GM19043 (cell line): Measurements from ENCODE around the gene C8A.

Experiments used
- ATAC-seq: cut with Tn5 transposase; IDR thresholded peaks from one replicate; pipeline ENCODE4 v1.9.1; 2021; ENCODE audit warnings: low read depth; ENCODE audit not compliant: unreplicated experiment

Gene C8A

GRCh38 chr1:56854521-56855099, at the start of gene C8A:
Gene C8A (plus strand): TSS chr1:56854797. CDS start chr1:56854902, 105 bp downstream.
- no peak for ATAC-seq

- ATAC-seq: no peak
Measured at GRCh38 chr1:56806804-56807203, 47.8 kb upstream of the C8A start.

GRCh38 chr1:56808410-56808809, 46.2 kb upstream of the C8A start:
- no peak for ATAC-seq

GRCh38 chr1:56811331-56811730, 43.3 kb upstream of the C8A start:
- no peak for ATAC-seq

GRCh38 chr1:56814205-56814604, 40.4 kb upstream of the C8A start:
- no peak for ATAC-seq

- no peak for ATAC-seq
Measured at GRCh38 chr1:56816264-56816663, 38.3 kb upstream of the C8A start.

GRCh38 chr1:56816909-56817308, 37.7 kb upstream of the C8A start:
- ATAC-seq: no peak

- ATAC-seq: no peak
Measured at GRCh38 chr1:56817716-56818463, 36.7 kb upstream of the C8A start.

- no peak for ATAC-seq
Measured at GRCh38 chr1:56819387-56819899, 35.2 kb upstream of the C8A start, which contains the start of gene FYB2. Gene FYB2 (minus strand): TSS chr1:56819404. CDS start chr1:56819290, 114 bp downstream.

GRCh38 chr1:56820755-56821461, 33.7 kb upstream of the C8A start:
- peak; percentile 77 for ATAC-seq

GRCh38 chr1:56821462-56821797, 33.2 kb upstream of the C8A start:
- no peak for ATAC-seq

GRCh38 chr1:56824271-56824670, 30.3 kb upstream of the C8A start:
- ATAC-seq: no peak

- ATAC-seq: no peak
Measured at GRCh38 chr1:56824938-56825337, 29.7 kb upstream of the C8A start.

- ATAC-seq: no peak
Measured at GRCh38 chr1:56825436-56825835, 29.2 kb upstream of the C8A start.

GRCh38 chr1:56827711-56828110, 26.9 kb upstream of the C8A start:
- no peak for ATAC-seq

- no peak for ATAC-seq
Measured at GRCh38 chr1:56830052-56830451, 24.5 kb upstream of the C8A start.

- ATAC-seq: peak; percentile 85
Measured at GRCh38 chr1:56831871-56832693, 22.5 kb upstream of the C8A start.

- no peak for ATAC-seq
Measured at GRCh38 chr1:56833088-56833487, 21.5 kb upstream of the C8A start.

- no peak for ATAC-seq
Measured at GRCh38 chr1:56834137-56834900, 20.3 kb upstream of the C8A start.

GRCh38 chr1:56835657-56836056, 18.9 kb upstream of the C8A start:
- no peak for ATAC-seq
